DND-41 (cell line): ENCODE data around the gene MXD1.
"Not testable (repeated sequence)": the region's sequence is repeated elsewhere in the genome, so short reads cannot be mapped to it uniquely, and the experiment has no call there.

ENCODE experiments used
- CTCF ChIP-seq: IDR thresholded peaks from 2 replicates; pipeline ENCODE4 v1.5.1; 2012; ENCODE audit warnings: borderline replicate concordance, low read length, moderate library complexity, mild to moderate bottlenecking; ENCODE audit not compliant: poor library complexity, severe bottlenecking; ENCODE audit errors: extremely low read depth
- EZH2 ChIP-seq: IDR thresholded peaks from 3 replicates; pipeline ENCODE4 v1.6.1; 2012; ENCODE audit warnings: borderline replicate concordance, low read depth, mild to moderate bottlenecking, moderate library complexity, low read length, inconsistent platforms; ENCODE audit not compliant: severe bottlenecking

GRCh38 chr2:69950671-69951070 is 35.8 kb downstream of the MXD1 start:
- TF ChIP-seq CTCF, EZH2: not testable (repeated sequence)
